H1 (cell line): ENCODE results near the gene PRKCA. TPM values are rescaled to one million over a fixed set of nuclear protein-coding genes. Genes with fewer than 3 reads are reported as not detected.

Experiments used
- CTCF ChIA-PET: fragments of 300-600 bp; sonication (Branson Sonifier 250); formaldehyde crosslinking; loops from one replicate; lab custom pipeline; 2021; ENCODE audit not compliant: partially characterized antibody; lab: Charles Lee
- POLR2A ChIA-PET: fragments of 300-600 bp; sonication (Branson Sonifier 250); formaldehyde crosslinking; loops from one replicate; lab custom pipeline; 2021; ENCODE audit warnings: inconsistent platforms; ENCODE audit not compliant: partially characterized antibody; lab: Charles Lee
- DNase-seq, 2 experiments: peaks; one replicate each; pipeline versions ENCODE4 v3.0.0 to v3.0.0-alpha.2; 2010 to 2022; ENCODE audit warnings: low spot score in 2 of 2, low read depth in 1 of 2, mixed read lengths in 1 of 2
- FAIRE-seq: peaks from 2 replicates; lab custom pipeline; 2011; peaks lifted over from hg19 to GRCh38; lab: Jason Lieb, UNC
- H2AFZ ChIP-seq: 2 replicates; pipeline ENCODE4 v1.8.1; 2012; ENCODE audit warnings: low read length, inconsistent platforms
- H2AK5ac ChIP-seq: 2 replicates; pipeline ENCODE4 v1.6.1; 2013; ENCODE audit warnings: low read depth, low read length
- H2BK120ac ChIP-seq: replicated peaks from 2 replicates; pipeline ENCODE3; 2013; ENCODE audit warnings: low read depth, low read length, inconsistent platforms
- H2BK12ac ChIP-seq: 2 replicates; pipeline ENCODE4 v1.6.1; 2013; ENCODE audit warnings: low read depth, low read length
- H2BK15ac ChIP-seq: 2 replicates; pipeline ENCODE4 v1.6.1; 2013; ENCODE audit warnings: low read length
- H2BK20ac ChIP-seq: 2 replicates; pipeline ENCODE4 v1.6.1; 2013; ENCODE audit warnings: low read length
- H2BK5ac ChIP-seq: 2 replicates; pipeline ENCODE4 v1.6.1; 2013; ENCODE audit warnings: low read depth, low read length
- H3K14ac ChIP-seq: 2 replicates; pipeline ENCODE4 v1.6.1; 2013; ENCODE audit warnings: inconsistent platforms; ENCODE audit not compliant: insufficient read length
- H3K18ac ChIP-seq: 2 replicates; pipeline ENCODE4 v1.6.1; 2013; ENCODE audit warnings: low read length; ENCODE audit errors: extremely low read depth
- H3K23ac ChIP-seq: 2 replicates; pipeline ENCODE4 v1.6.1; 2013; ENCODE audit warnings: inconsistent platforms; ENCODE audit not compliant: insufficient read length
- H3K23me2 ChIP-seq: 2 replicates; pipeline ENCODE4 v1.6.1; 2013; ENCODE audit warnings: low read depth, low read length
- H3K27ac ChIP-seq: 2 replicates; pipeline ENCODE4 v1.6.1; 2011; ENCODE audit warnings: low read depth, low read length, inconsistent platforms
- H3K27me3 ChIP-seq, 4 experiments: replicated peaks in 1 of 4; 1 replicate in 1 of 4; 2 replicates in 3 of 4; pipeline versions ENCODE4 v1.6.1 to v1.8.1; 2011 to 2013; ENCODE audit warnings: low read length in 3 of 4, mild to moderate bottlenecking in 3 of 4, inconsistent platforms in 2 of 4, mixed read lengths in 2 of 4, moderate library complexity in 1 of 4; ENCODE audit not compliant: control insufficient read depth in 3 of 4, insufficient read depth in 3 of 4; ENCODE audit errors: extremely low read depth in 1 of 4
- H3K36me3 ChIP-seq, 4 experiments: 2 replicates each; pipeline versions ENCODE4 v1.6.1 to v1.8.1; 2011 to 2013; ENCODE audit warnings: mild to moderate bottlenecking in 4 of 4, low read length in 3 of 4, moderate library complexity in 2 of 4, control low read depth in 1 of 4, inconsistent platforms in 1 of 4; ENCODE audit not compliant: insufficient read depth in 4 of 4, control insufficient read depth in 2 of 4
- H3K4ac ChIP-seq: replicated peaks from 2 replicates; pipeline ENCODE3; 2013; ENCODE audit warnings: low read length, low read depth, mixed read lengths, inconsistent platforms; ENCODE audit not compliant: insufficient read length
- H3K4me1 ChIP-seq, 4 experiments: replicated peaks in 1 of 4; 1 replicate in 1 of 4; 2 replicates in 3 of 4; pipeline versions ENCODE4 v1.6.1 to v1.8.1; 2011 to 2013; ENCODE audit warnings: low read length in 3 of 4, inconsistent platforms in 2 of 4, mixed read lengths in 1 of 4; ENCODE audit not compliant: insufficient read depth in 4 of 4, control insufficient read depth in 3 of 4
- H3K4me2 ChIP-seq, 2 experiments: 2 replicates each; pipeline versions ENCODE4 v1.6.1 to v1.8.1; 2011 to 2013; ENCODE audit warnings: low read depth in 2 of 2, low read length in 2 of 2, control low read depth in 1 of 2, inconsistent platforms in 1 of 2, mild to moderate bottlenecking in 1 of 2; ENCODE audit not compliant: insufficient read depth in 1 of 2
- H3K4me3 ChIP-seq, 4 experiments: fragments of 200-600, 300-600 bp in 1 of 4; sonication (generic), shearing (Covaris generic), sonication (Bioruptor Twin) in 1 of 4; 2 replicates each; pipeline versions ENCODE4 v1.5.1 to v1.8.1; 2011 to 2016; ENCODE audit warnings: low read length in 4 of 4, low read depth in 3 of 4, control low read depth in 2 of 4, inconsistent platforms in 2 of 4, mild to moderate bottlenecking in 2 of 4, mixed read lengths in 1 of 4, moderate library complexity in 1 of 4; ENCODE audit not compliant: insufficient read depth in 2 of 4; ENCODE audit errors: extremely low read depth in 1 of 4
- H3K56ac ChIP-seq: replicated peaks from 2 replicates; pipeline ENCODE3; 2013; ENCODE audit warnings: low read depth, mild to moderate bottlenecking, mixed read lengths, low read length, inconsistent platforms; ENCODE audit not compliant: insufficient read length
- H3K79me1 ChIP-seq: 2 replicates; pipeline ENCODE4 v1.6.1; 2013; ENCODE audit warnings: low read depth, low read length, control low read depth
- H3K79me2 ChIP-seq, 2 experiments: 2 replicates each; pipeline versions ENCODE4 v1.6.1 to v1.8.1; 2012 to 2013; ENCODE audit warnings: low read length in 2 of 2, mild to moderate bottlenecking in 2 of 2, inconsistent platforms in 1 of 2; ENCODE audit not compliant: insufficient read depth in 2 of 2, control insufficient read depth in 1 of 2
- H3K9ac ChIP-seq, 4 experiments: replicated peaks in 1 of 4; 1 replicate in 1 of 4; 2 replicates in 3 of 4; pipeline versions ENCODE4 v1.6.1 to v1.8.1; 2011 to 2013; ENCODE audit warnings: low read depth in 3 of 4, low read length in 3 of 4, control low read depth in 2 of 4, mild to moderate bottlenecking in 2 of 4, moderate library complexity in 2 of 4, inconsistent platforms in 1 of 4; ENCODE audit errors: extremely low read depth in 1 of 4
- H3K9me3 ChIP-seq, 2 experiments: 2 replicates each; pipeline versions ENCODE4 v1.6.1 to v1.8.1; 2012 to 2013; ENCODE audit warnings: mild to moderate bottlenecking in 2 of 2, moderate library complexity in 2 of 2, control low read depth in 1 of 2, inconsistent platforms in 1 of 2, low read depth in 1 of 2, low read length in 1 of 2, mixed read lengths in 1 of 2; ENCODE audit not compliant: insufficient read depth in 2 of 2
- H4K20me1 ChIP-seq, 2 experiments: replicated peaks in 1 of 2; 2 replicates each; pipeline versions ENCODE3 to v1.8.1; 2011 to 2013; ENCODE audit warnings: inconsistent platforms in 2 of 2, low read length in 2 of 2, mild to moderate bottlenecking in 1 of 2; ENCODE audit not compliant: insufficient read depth in 2 of 2, control insufficient read depth in 1 of 2
- H4K5ac ChIP-seq: 2 replicates; pipeline ENCODE4 v1.6.1; 2013; ENCODE audit warnings: low read length, low read depth, mixed read lengths, inconsistent platforms; ENCODE audit not compliant: insufficient read length
- H4K8ac ChIP-seq: 2 replicates; pipeline ENCODE4 v1.8.0; 2013; ENCODE audit warnings: mild to moderate bottlenecking, moderate library complexity, low read length, inconsistent platforms; ENCODE audit not compliant: insufficient read depth; ENCODE audit errors: extremely low read depth
- H4K91ac ChIP-seq: replicated peaks from 2 replicates; pipeline ENCODE3; 2013; ENCODE audit warnings: low read length, mixed read lengths, inconsistent platforms; ENCODE audit not compliant: insufficient read length
- WGBS, 2 experiments: shearing (Covaris generic) in 1 of 2; methylation state at CpG; one replicate each; pipeline versions ENCODE4 v1.1.6 to v1.1.7; 2013 to 2015; ENCODE audit warnings: low lambda C conversion rate in 2 of 2, mixed read lengths in 2 of 2, inconsistent platforms in 1 of 2, low coverage in 1 of 2, missing lambda C conversion rate in 1 of 2; ENCODE audit not compliant: insufficient replicate concordance in 2 of 2, insufficient coverage in 1 of 2, insufficient read length in 1 of 2; ENCODE audit errors: extremely low coverage in 1 of 2, missing lambda C conversion rate in 1 of 2; 5-methylcytosine and 5-hydroxymethylcytosine counted together
- polyA plus RNA-seq, 7 experiments: library from polyadenylated mRNA; depleted of rRNA in 3 of 7; stranded (reverse) in 5 of 7; unstranded in 2 of 7; fragments of >200 nt in 5 of 7; fragments of 200-250 nt in 2 of 7; gene quantifications; 1 replicate in 5 of 7; 2 replicates in 1 of 7; 4 replicates in 1 of 7; pipeline versions ENCODE4 v1.2.1 to v1.2.3, GENCODE V29; 2011 to 2013; ENCODE audit warnings: missing spikeins in 2 of 7, mixed read lengths in 2 of 7
- total RNA-seq: library from RNA; stranded (reverse); fragmentation: NEBNext Ultra II Directional; extraction: Animal tissue kit (Norgen Biotek cat#: 25700); gene quantifications from 2 replicates; pipeline ENCODE4 v1.2.1, GENCODE V29; 2021

Gene PRKCA
- total and polyA plus RNA-seq, 2 of the 8 experiments (the other 6 are each of a cell fraction or from before 2014, with no cell fraction given) = 5.8 to 17.8 TPM

- POLR2A ChIA-PET = no interaction called here
- Histone ChIP-seq H4K8ac (no peak overlapping the region; the same call in 1 of the 2 replicates), H4K5ac (no peak overlapping the region), H3K14ac (no peak overlapping the region), H2BK12ac (0 out of 2 replicates have a peak overlapping the region, but pooled peaks have one; percentile 27), H3K4me1 (no peaks in the 10 kb centered on the region), H3K27ac (no peak overlapping the region), H2BK5ac (no peak overlapping the region), H2BK20ac (no peak overlapping the region), H3K18ac (no peak overlapping the region), H3K27me3 (no peaks in the 10 kb centered on the region), H3K79me1 (no peaks in the 10 kb centered on the region), H3K4ac (no peak overlapping the region), H2AK5ac (no peak overlapping the region), H3K4me2 (no peak overlapping the region), H3K36me3 (no peaks in the 10 kb centered on the region), H4K20me1 (no peaks in the 10 kb centered on the region), H3K23me2 (no peaks in the 10 kb centered on the region), H2BK15ac (no peak overlapping the region), H3K79me2 (no peaks in the 10 kb centered on the region), H3K4me3 (no peak overlapping the region), H2AFZ (no peak overlapping the region), H4K91ac (no peak overlapping the region), H3K9me3 (no peaks in the 10 kb centered on the region), H3K56ac (no peak overlapping the region), H3K23ac (no peak overlapping the region), H3K9ac (no peak overlapping the region), H2BK120ac (no peak overlapping the region)
- FAIRE-seq (no peak), DNase-seq (no peak)
- 90% methylated on average over 2 of the region's 2 CpGs; no CpG with 5 or more reads in 1 of the 2 experiments for WGBS, 2 experiments
- CTCF ChIA-PET = interaction anchor here (0.6 to 1.3 kb wide), 2 partner anchors 187 to 332 kb away, joined by 3 to 4 read pairs; no protein-coding TSS in a partner anchor
Observed at GRCh38 chr17:66287911-66288310, 14.5 kb upstream of the PRKCA start.
